Mucosa of descending colon (tissue), 3 donors: ENCODE measurements around the gene MYO1E. TPM values are rescaled to one million over a fixed set of nuclear protein-coding genes. Genes with fewer than 3 reads are reported as not detected.

Experiments used
- ATAC-seq: fragments of 200-7000 bp; cut with Tn5 transposase; one replicate; pipeline ENCODE4 v1.9.1; 2020; ENCODE audit warnings: mild to moderate bottlenecking, moderate library complexity
- DNase-seq, 3 donors: peaks; one replicate each; pipeline ENCODE4 v3.0.0-alpha.2; 2020
- H3K36me3 ChIP-seq: fragments of 200-600 bp; one replicate; pipeline ENCODE4 v1.8.0; 2021; ENCODE audit warnings: low read depth, mild to moderate bottlenecking
- H3K4me1 ChIP-seq: fragments of 200-600 bp; one replicate; pipeline ENCODE4 v1.8.0; 2021; ENCODE audit warnings: low read depth, mild to moderate bottlenecking
- H3K4me3 ChIP-seq: fragments of 200-600 bp; one replicate; pipeline ENCODE4 v1.8.0; 2021; ENCODE audit warnings: mild to moderate bottlenecking
- H3K9me3 ChIP-seq: fragments of 200-600 bp; one replicate; pipeline ENCODE4 v1.8.0; 2021; ENCODE audit warnings: mild to moderate bottlenecking
- CTCF ChIP-seq: fragments of 200-600 bp; IDR thresholded peaks from one replicate; pipeline ENCODE4 v1.8.0; 2022; ENCODE audit warnings: antibody characterized with exemption, mild to moderate bottlenecking
- intact Hi-C, 2 donors: fragments of 100-400 bp; cut with DNase I in 1 of 2; cut with micrococcal nuclease in 1 of 2; formaldehyde crosslinking; loops; one replicate each; pipeline versions ENCODE4 v1.11.0 to v1.11.1; 2022; cut with DNase I, micrococcal nuclease
- total RNA-seq, 3 donors: library from RNA; stranded (reverse); fragmentation: NEBNext Ultra II Directional in 2 of 3; extraction: Animal tissue kit (Norgen Biotek cat#: 25700) in 2 of 3; gene quantifications; one replicate each; pipeline versions ENCODE4 v1.2.1 to v1.2.4, GENCODE V29; 2021 to 2023
- donor health status: DM: no; HTN: no; CAD: no; lungs with moderate emphysema.
- donor health status: DM: no; HTN: no; CAD: no.
- donor health status: DM: no; HTN: yes; CAD: no.

The MYO1E gene
- total RNA-seq, 3 donors from 2014 or later = 189 to 325 (median 283) TPM

DNA sequence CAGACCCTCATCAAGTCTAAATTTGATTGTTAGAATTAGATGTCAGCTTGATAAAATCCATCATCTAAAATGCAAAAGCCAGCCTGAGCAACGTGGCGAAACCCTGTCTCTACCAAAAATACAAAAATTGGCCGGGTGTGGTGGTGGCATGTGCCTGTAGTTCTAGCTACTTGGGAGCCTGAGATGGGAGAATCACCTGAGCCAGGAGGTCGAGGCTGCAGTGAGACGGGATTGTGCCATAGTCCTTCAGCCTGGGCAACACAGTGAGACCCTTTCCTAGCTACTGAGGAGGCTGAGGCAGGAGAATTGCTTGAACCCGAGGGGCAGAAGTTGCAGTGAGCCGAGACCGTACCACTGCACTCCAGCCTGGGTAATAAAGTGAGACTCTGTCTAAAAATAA is 69.5 kb downstream of the MYO1E start:
- H3K36me3 ChIP-seq = no peaks in the 10 kb centered on the region
- intact Hi-C loops = no loop called here
- DNase-seq = no peak
- peaks cover 44% of the 10 kb centered on the region for H3K4me1 ChIP-seq
- no peak overlapping the region for H3K4me3 ChIP-seq
- no peaks in the 10 kb centered on the region for H3K9me3 ChIP-seq
- ATAC-seq = no peak
- no peak for TF ChIP-seq CTCF

DNA sequence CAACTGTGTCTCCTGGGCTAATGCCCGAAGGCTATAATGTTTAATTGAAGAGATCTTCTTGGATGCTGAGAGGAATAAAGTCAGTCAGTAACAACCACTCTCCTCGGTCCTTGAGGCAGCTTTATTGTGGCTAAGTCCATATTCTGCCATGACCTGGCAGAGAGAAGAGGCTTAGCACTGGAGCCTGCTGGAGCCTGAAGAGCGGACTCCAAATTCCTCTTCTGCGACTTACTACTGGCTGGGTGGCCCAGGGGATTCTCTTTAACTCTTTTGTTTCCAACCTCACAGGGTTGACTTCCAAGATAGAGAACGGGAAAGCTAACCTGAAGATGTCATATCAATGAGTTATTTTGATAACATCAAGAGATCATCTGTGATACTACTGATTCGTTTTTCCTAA is 71.1 kb downstream of the MYO1E start:
- no peaks in the 10 kb centered on the region for H3K9me3 ChIP-seq
- peaks cover 45% of the 10 kb centered on the region for H3K4me1 ChIP-seq
- intact Hi-C loops = no loop called here
- DNase-seq (no peak), ATAC-seq (no peak)
- no peaks in the 10 kb centered on the region for H3K36me3 ChIP-seq
- H3K4me3 ChIP-seq = no peak overlapping the region
- TF ChIP-seq CTCF = no peak

DNA sequence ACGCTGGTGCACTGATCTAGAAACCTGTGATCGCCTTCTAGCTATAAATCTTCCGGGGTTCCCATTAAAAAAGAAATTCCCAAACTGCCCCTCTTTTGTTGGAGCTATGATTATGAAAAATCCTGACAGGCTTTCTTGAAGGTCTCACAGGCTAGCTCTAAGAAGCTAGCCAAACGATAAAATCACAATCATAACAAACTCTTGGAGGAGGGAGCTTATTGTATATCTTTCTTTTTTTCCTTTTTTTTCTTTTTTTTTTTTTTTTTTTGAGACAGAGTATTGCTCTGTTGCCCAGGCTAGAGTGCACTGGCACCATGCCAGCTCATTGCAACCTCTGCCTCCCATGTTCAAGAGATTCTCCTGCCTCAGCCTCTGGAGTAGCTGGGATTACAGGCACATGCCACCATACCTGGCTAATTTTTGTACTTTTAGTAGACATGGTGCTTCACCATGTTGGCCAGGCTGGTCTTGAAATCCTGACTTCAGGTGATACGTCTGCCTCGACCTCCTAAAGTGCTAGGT is 72.0 kb downstream of the MYO1E start:
- Histone ChIP-seq H3K36me3 (no peaks in the 10 kb centered on the region), H3K4me1 (peaks cover 49% of the 10 kb centered on the region), H3K4me3 (no peak overlapping the region), H3K9me3 (no peaks in the 10 kb centered on the region)
- intact Hi-C loops = no loop called here
- no peak for TF ChIP-seq CTCF
- ATAC-seq (no peak), DNase-seq (peak in 2 of 3 donors; percentile 57 to 73)

DNA sequence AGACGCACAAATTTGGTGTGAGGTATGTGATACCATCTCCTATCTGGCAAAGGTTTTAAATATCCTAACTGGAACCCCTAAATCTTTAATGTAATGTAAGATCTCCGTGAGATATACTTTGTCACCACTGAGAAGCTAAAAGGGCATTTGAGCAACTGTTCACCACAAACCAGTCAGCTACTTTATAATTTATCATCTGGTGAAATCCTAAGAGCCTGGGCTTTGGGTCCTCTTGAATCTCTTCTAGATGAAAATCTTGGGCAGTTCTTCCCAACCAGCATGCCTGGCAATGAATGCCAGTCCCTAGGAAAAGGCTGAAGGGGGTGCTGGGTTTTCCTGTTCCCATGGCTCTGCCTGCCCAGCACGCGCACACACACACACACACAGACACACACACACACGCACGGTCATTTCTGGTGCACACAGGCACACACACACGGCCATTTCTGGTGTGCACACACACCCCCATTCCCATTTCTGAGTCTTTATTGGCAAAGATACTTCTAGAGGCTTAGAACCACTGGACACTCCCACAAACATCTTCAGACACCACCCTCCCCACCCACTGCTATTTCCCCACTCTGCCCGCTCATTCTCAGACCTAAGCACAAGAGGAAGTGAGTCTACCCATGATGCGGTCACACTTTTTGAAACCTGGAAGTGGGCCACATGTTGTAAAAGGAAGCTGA is 72.6 kb downstream of the MYO1E start:
- H3K4me1 ChIP-seq = peaks cover 52% of the 10 kb centered on the region
- intact Hi-C loops = no loop called here
- H3K4me3 ChIP-seq = no peak overlapping the region
- ATAC-seq = peak; percentile 91
- H3K36me3 ChIP-seq = no peaks in the 10 kb centered on the region
- H3K9me3 ChIP-seq = no peaks in the 10 kb centered on the region
- no peak for TF ChIP-seq CTCF
- peak; percentile 78 to 95 (median 81) for DNase-seq

DNA sequence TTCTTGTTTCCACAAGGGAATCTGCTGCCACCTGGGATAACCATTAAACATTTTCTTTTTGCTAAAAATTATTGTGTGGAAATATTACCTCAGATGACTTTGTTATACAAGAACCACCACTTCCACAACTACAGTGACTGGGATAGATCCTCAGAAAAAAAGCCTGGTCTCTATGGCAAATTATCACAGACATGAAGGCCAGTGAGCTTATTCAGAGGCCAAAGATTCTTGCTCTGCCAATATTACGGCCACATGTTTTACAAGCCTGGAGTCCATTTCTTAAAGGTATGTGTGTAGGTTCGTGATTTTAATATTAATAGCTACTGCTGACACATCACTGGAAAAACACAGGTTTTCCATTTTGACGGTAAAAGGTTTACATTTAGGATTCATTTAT is 73.8 kb downstream of the MYO1E start:
- Histone ChIP-seq H3K36me3 (no peaks in the 10 kb centered on the region), H3K4me3 (no peak overlapping the region), H3K4me1 (peaks cover 48% of the 10 kb centered on the region), H3K9me3 (no peaks in the 10 kb centered on the region)
- no peak for TF ChIP-seq CTCF
- ATAC-seq (no peak), DNase-seq (no peak)
- intact Hi-C loops = no loop called here
